GM19395 (cell line): ENCODE measurements around the gene ATP2C1.
"Not testable (repeated sequence)": the region's sequence is repeated elsewhere in the genome, so short reads cannot be mapped to it uniquely, and the experiment has no call there.

ENCODE experiments used
- ATAC-seq: cut with Tn5 transposase; IDR thresholded peaks from one replicate; pipeline ENCODE4 v1.9.1; 2021; ENCODE audit warnings: mild to moderate bottlenecking, moderate library complexity; ENCODE audit not compliant: unreplicated experiment

ATP2C1 gene

DNA sequence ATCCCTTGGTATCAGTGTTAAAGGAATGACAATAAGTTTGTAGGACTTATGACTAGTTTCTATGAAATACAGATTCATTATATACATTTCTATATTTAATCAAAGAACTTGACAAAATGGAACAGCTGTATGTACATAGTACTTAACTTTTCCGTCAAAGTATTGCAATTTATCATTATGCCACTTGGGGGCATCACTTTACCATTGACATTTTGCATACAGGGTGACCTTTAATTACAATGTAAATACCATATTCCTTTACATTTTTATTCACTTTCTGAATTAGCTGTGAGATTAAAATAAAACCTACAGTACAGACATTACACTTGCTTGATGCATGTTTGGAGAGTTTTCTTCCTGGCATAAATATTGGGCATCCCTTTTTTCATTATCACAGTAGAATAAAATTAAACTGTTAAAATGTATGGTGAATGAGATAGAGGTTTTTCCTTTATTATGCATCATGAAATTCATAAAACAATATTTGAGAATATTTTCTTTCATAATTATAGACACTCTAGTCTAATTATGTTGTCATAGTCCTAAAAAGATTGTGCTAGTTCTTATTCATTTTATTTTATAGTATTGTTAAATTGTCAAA lies 139.7 kb downstream of the ATP2C1 start:
- ATAC-seq: no peak

DNA sequence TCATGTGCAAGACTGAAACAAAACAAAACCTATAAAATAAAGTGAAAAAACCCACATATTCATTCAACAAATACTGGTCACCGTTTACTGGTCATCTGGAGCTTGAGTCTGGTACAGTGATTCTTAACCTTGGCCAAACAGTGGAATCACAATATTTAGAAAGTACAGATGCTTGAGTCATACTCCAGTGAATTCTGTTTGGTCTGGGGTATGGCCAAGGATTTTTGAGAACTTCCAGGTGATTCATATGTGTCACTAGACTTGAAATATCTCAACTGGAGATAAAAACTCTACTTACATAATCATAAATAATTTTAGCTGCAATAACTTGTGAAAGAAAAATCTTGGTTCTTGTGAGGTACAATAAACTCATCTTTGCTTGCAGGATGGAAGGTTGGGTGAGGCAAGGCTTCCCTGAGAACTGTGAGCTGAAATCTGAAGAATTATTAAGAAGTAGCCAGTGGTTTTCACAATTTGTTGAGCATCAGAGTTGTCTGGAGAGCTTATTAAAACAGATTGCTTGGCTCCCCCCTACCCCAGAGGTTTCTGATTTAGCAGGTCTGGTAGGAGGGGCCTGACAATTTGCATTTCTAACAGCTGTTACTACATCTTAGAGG lies 142.4 kb downstream of the ATP2C1 start:
- ATAC-seq: no peak

DNA sequence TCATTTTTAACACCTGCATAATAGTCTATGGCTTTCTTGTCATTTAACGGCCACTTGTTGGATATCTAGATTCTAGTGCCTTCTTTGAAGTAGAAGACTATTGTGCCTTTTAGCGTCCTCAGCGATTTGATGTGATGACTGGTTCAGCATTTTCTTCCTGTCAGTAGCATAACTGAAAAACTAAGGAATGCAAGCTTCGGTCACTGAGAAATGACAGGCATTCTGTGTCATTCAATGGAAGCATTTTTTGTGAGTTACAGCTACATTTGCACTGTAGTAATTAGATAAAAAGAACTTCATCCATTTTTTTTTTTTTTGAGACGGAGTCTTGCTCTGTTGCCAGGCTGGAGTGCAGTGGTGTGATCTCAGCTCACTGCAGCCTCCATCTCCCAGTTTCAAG lies 143.1 kb downstream of the ATP2C1 start:
- ATAC-seq: no peak

DNA sequence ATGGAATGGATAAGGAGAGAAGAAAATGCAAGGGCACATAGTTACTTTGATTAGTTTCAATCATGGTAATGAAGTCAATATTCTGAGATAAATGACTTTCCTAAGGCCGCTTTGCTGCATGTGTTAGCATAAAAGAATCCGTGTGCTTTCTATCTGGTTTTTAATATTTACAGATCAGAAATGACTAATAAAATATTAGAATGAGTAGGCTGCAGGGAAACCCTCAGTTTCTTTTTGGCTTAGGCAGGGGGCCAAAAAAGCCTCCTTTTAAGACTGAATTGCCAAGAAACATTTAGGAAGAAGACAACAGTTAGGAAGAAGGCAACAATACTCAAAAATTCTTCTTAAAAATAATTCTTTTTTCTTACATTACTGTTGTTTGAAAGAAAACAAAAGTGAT lies 144.4 kb downstream of the ATP2C1 start:
- ATAC-seq: no peak

DNA sequence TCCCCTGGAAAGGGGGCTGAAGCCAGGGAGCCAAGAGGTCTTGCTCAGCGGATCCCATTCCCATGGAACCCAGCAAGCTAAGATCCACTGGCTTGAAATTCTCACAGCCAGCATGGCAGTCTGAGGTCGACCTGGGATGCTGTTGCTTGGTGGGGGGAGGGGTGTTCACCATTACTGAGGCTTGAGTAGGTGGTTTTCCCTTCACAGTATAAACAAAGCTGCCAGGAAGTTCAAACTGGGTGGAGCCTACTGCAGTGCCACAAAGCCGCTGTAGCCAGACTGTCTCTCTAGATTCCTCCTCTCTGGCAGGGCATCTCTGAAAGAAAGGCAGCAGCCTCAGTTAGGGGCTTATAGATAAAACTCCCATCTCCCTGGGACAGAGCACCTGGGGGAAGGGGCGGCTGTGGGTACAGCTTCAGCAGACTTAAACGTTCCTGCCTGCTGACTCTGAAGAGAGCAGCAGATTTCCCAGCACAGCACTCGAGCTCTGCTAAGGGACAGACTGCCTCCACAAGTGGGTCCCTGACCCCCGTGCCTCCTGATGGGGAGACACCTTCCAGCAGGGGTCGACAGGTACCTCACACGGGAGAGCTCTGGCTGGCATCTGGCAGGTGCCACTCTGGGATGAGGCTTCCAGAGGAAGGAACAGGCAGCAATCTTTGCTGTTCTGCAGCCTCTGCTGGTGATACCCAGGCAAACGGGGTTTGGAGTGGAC lies 148.5 kb downstream of the ATP2C1 start:
- ATAC-seq: not testable (repeated sequence)

DNA sequence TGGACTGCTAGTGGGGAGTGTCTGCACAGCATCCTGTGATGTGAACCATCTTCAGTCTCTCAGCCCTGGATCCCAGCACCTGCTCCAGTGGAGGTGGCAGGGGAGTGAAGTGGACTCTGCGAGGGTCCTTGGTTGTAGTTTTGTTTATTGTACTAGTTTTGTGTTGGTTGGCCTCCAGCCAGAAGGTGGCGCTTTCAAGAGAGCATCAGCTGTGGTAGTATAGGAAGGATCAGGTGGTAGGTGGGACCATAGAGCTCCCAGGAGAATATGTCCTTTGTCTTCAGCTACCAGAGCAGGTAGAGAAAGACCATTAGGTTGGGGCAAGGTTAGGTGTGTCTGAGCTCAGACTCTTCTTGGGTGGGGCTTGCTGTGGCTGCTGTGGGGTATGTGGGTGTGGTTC lies 153.7 kb downstream of the ATP2C1 start:
- ATAC-seq: no peak

DNA sequence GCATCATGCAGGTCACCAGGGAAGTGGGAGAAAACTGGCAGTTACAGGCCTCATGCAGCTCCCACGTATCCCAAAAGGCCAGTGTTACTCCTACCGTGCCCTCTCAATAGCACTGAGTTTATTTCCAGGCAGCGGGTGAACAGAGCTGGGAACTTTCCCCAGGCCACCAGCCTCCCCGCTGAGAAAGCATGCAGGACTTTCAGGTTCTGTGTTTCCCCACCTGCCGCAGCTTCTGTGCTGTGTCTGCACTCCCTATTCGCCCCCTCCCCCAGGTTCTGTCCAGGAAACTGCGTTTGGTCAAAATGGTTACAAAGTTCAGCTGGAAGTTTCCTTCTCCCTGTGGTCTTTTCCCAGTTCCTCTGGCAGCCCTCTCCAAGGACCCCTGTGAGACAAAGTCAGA lies 154.1 kb downstream of the ATP2C1 start:
- ATAC-seq: no peak

DNA sequence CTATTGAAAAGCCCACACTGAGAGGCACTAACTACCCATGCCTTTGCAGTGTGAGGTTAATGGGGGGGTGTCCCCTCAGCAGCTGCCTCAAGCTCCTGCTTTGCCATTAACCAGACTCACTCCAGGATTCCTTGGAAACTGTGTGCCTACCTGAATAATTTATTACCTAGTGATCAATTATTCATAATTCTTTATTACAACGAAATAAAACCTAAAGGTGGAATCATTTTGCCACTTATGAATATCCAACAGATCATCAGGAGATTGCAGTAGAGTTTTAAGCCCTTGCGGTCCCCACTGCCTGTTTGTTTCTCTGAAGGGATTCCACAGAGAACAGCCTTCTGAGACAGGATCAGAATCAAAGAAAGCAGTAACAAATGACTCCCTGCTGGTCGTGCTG lies 156.1 kb downstream of the ATP2C1 start:
- ATAC-seq: no peak

DNA sequence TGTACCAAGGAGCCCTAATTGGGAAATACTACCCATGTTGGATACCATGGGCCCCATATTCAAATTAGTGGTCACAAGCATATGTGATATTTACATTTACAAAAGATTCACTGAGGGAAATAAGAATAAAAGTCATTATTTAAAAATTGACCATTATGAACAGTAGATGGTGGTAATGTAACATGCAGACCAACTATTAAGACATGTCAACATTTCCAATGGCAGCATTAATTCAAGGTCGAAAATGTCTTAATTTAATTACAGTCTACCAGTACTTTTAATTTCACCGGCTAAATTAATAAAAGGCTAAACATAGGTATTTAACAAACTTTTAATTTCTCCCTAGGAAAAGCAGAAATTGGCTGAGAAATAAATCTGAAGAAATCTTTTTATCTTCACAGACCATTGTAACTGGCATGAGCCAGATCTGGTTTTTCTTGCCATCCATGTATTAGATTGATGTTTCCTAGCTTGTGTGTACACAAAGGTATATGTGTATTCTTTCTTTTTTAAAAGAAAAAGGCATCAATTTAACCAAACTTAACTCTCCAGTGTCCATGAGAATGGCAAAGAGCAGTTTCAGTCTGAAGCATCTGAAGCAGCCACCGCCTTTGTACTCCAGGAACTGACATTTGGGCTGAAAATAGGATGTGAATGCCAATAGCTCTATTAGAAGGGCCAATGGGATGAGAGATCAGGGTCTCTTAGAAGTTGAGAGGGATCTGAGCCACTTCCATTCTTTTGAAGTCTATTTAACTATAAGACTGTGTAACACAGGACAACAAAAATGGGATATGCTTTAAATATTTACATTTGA lies 159.4 kb downstream of the ATP2C1 start:
- no peak for ATAC-seq
